Vagina (tissue), 2 donors: ENCODE data around the gene NEUROD2.

Experiments
- POLR2A ChIP-seq, 2 donors: fragments of 450-650 bp; IDR thresholded peaks; one replicate each; pipeline ENCODE4 v1.6.1; 2017; ENCODE audit warnings: antibody characterized with exemption in 2 of 2, mild to moderate bottlenecking in 2 of 2, moderate library complexity in 2 of 2
- TF ChIP-seq, protein P1 (sequence below), 3 experiments: fragments of 450-650 bp in 2 of 3; fragments of 200-600 bp in 1 of 3; sonication (generic) in 1 of 3; IDR thresholded peaks; one replicate each; pipeline ENCODE4 v1.5.1; 2017 to 2019; ENCODE audit warnings: antibody characterized with exemption in 3 of 3, mild to moderate bottlenecking in 2 of 3, moderate library complexity in 2 of 3

GRCh38 chr17:39579318-39580081, 28.2 kb downstream of the NEUROD2 start:
- TF ChIP-seq, protein P1, sequence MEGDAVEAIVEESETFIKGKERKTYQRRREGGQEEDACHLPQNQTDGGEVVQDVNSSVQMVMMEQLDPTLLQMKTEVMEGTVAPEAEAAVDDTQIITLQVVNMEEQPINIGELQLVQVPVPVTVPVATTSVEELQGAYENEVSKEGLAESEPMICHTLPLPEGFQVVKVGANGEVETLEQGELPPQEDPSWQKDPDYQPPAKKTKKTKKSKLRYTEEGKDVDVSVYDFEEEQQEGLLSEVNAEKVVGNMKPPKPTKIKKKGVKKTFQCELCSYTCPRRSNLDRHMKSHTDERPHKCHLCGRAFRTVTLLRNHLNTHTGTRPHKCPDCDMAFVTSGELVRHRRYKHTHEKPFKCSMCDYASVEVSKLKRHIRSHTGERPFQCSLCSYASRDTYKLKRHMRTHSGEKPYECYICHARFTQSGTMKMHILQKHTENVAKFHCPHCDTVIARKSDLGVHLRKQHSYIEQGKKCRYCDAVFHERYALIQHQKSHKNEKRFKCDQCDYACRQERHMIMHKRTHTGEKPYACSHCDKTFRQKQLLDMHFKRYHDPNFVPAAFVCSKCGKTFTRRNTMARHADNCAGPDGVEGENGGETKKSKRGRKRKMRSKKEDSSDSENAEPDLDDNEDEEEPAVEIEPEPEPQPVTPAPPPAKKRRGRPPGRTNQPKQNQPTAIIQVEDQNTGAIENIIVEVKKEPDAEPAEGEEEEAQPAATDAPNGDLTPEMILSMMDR (IDR thresholded peaks at IDR 0.05) = no peak
- no peak for TF ChIP-seq POLR2A (IDR thresholded peaks at IDR 0.05)
